SIG-M5 treated with dmso at 0.1 percent for 504 hours (cell line): Measurements from ENCODE around the gene FAM227B.
"Not testable (repeated sequence)": the region's sequence is repeated elsewhere in the genome, so short reads cannot be mapped to it uniquely, and the experiment has no call there.

ENCODE experiments used
- DNase-seq: peaks from one replicate; lab custom pipeline; 2025; ENCODE audit not compliant: unreplicated experiment; lab: John Stamatoyannopoulos, UW

Gene FAM227B

GRCh38 chr15:49441356-49441755 lies 179.3 kb downstream of the FAM227B start:
- no peak for DNase-seq

- peak; percentile 19 for DNase-seq
Observed at GRCh38 chr15:49439678-49440395, 180.8 kb downstream of the FAM227B start.

- DNase-seq: peak; percentile 85
Observed at GRCh38 chr15:49438962-49439631, 181.5 kb downstream of the FAM227B start.

GRCh38 chr15:49436751-49437150 lies 183.9 kb downstream of the FAM227B start:
- no peak for DNase-seq

- DNase-seq: no peak
Observed at GRCh38 chr15:49435174-49435573, 185.4 kb downstream of the FAM227B start.

GRCh38 chr15:49430046-49430445 lies 190.6 kb downstream of the FAM227B start:
- DNase-seq: no peak

- no peak for DNase-seq
Observed at GRCh38 chr15:49428409-49429095, 192.1 kb downstream of the FAM227B start.

- no peak for DNase-seq
Observed at GRCh38 chr15:49427372-49427771, 193.2 kb downstream of the FAM227B start.

GRCh38 chr15:49424954-49425353 lies 195.7 kb downstream of the FAM227B start:
- DNase-seq: no peak

- no peak for DNase-seq
Observed at GRCh38 chr15:49423901-49424550, 196.6 kb downstream of the FAM227B start.

- no peak for DNase-seq
Observed at GRCh38 chr15:49423021-49423420, 197.6 kb downstream of the FAM227B start, which contains the start of gene FGF7. Gene FGF7 (plus strand): TSS chr15:49423242. CDS start chr15:49424298, 1,056 bp downstream.

GRCh38 chr15:49421991-49422390 lies 198.6 kb downstream of the FAM227B start:
- DNase-seq: peak; percentile 21

GRCh38 chr15:49418811-49419210 lies 201.8 kb downstream of the FAM227B start:
- DNase-seq: no peak

- DNase-seq: no peak
Observed at GRCh38 chr15:49415638-49416037, 205.0 kb downstream of the FAM227B start.

- DNase-seq: no peak
Observed at GRCh38 chr15:49415149-49415548, 205.5 kb downstream of the FAM227B start.

GRCh38 chr15:49412797-49413196 lies 207.8 kb downstream of the FAM227B start:
- no peak for DNase-seq

GRCh38 chr15:49410641-49411040 lies 210.0 kb downstream of the FAM227B start:
- DNase-seq: no peak

GRCh38 chr15:49406352-49407118 lies 214.1 kb downstream of the FAM227B start:
- DNase-seq: no peak

- not testable (repeated sequence) for DNase-seq
Observed at GRCh38 chr15:49402515-49403296, 217.9 kb downstream of the FAM227B start.

- DNase-seq: peak; percentile 78
Observed at GRCh38 chr15:49387471-49387870, 233.1 kb downstream of the FAM227B start.
